OCI-LY3 (cell line): Measurements from ENCODE around the gene OTOGL.

ENCODE experiments used
- CTCF ChIP-seq: fragments of 200-600, 300-600 bp; sonication (generic); IDR thresholded peaks from 2 replicates; pipeline ENCODE4 v1.5.1; 2014; ENCODE audit warnings: antibody characterized with exemption, low read length, low read depth
- EZH2phosphoT487 ChIP-seq: fragments of 200-600 bp; shearing (Covaris generic); IDR thresholded peaks from 2 replicates; pipeline ENCODE4 v1.6.1; 2018; ENCODE audit warnings: antibody characterized with exemption, mixed run types, low read depth

- no peak for TF ChIP-seq EZH2phosphoT487
- TF ChIP-seq CTCF, result no peak
Observed at GRCh38 chr12:80193865-80194264, 94.5 kb downstream of the OTOGL start.
